Measurements from ENCODE around the gene NCR3LG1. TPM values are rescaled to one million over a fixed set of nuclear protein-coding genes. Genes with fewer than 3 reads are reported as not detected.

Gene NCR3LG1
- total and polyA plus RNA-seq, 2 of the 8 experiments (the other 6 are each of a cell fraction or from before 2014, with no cell fraction given), result 0.68 to 1.9 TPM

GRCh38 chr11:17423533-17424310 is 72.1 kb downstream of the NCR3LG1 start:
- Histone ChIP-seq H2AFZ (ENCODE audit: low read length) (no peak overlapping the region), H3K4ac (replicated peaks; ENCODE audit: insufficient read length, low read depth, low read length) (no peak overlapping the region), H2AK5ac (ENCODE audit: low read depth, low read length) (no peak overlapping the region), H3K9me3 (ENCODE audit: insufficient read depth in 2 of 2, low read depth in 1 of 2, low read length in 1 of 2) (no peaks in the 10 kb centered on the region), H2BK5ac (ENCODE audit: low read depth, low read length) (no peak overlapping the region), H3K79me1 (ENCODE audit: low read depth, low read length) (no peaks in the 10 kb centered on the region), H3K27me3 (replicated peaks in 1 of 4; ENCODE audit: control insufficient read depth in 3 of 4, extremely low read depth in 1 of 4, insufficient read depth in 3 of 4, low read length in 3 of 4) (no peaks in the 10 kb centered on the region), H2BK120ac (replicated peaks; ENCODE audit: low read depth, low read length) (no peak overlapping the region), H4K91ac (replicated peaks; ENCODE audit: insufficient read length, low read length) (no peak overlapping the region), H4K20me1 (replicated peaks in 1 of 2; ENCODE audit: control insufficient read depth in 1 of 2, insufficient read depth in 2 of 2, low read length in 2 of 2) (peaks cover 0 to 1% of the 10 kb centered on the region in 2 experiments), H3K9ac (replicated peaks in 1 of 4; ENCODE audit: extremely low read depth in 1 of 4, low read depth in 3 of 4, low read length in 3 of 4) (no peak overlapping the region), H3K36me3 (ENCODE audit: control insufficient read depth in 2 of 4, insufficient read depth in 4 of 4, low read length in 3 of 4) (no peaks in the 10 kb centered on the region), H2BK12ac (ENCODE audit: low read depth, low read length) (no peak overlapping the region), H3K27ac (ENCODE audit: low read depth, low read length) (no peak overlapping the region), H3K14ac (ENCODE audit: insufficient read length) (no peak overlapping the region), H4K8ac (ENCODE audit: extremely low read depth, insufficient read depth, low read length) (no peak overlapping the region), H2BK20ac (ENCODE audit: low read length) (no peak overlapping the region), H3K56ac (replicated peaks; ENCODE audit: insufficient read length, low read depth, low read length) (no peak overlapping the region), H3K23ac (ENCODE audit: insufficient read length) (no peak overlapping the region), H4K5ac (ENCODE audit: insufficient read length, low read depth, low read length) (no peak overlapping the region), H3K23me2 (ENCODE audit: low read depth, low read length) (no peaks in the 10 kb centered on the region), H3K18ac (ENCODE audit: extremely low read depth, low read length) (no peak overlapping the region), H3K4me1 (replicated peaks in 1 of 4; ENCODE audit: control insufficient read depth in 3 of 4, insufficient read depth in 4 of 4, low read length in 3 of 4) (peaks cover 0 to 5% (median 2%) of the 10 kb centered on the region in 4 experiments; a peak in 2 of 7 replicates), H3K4me2 (ENCODE audit: insufficient read depth in 1 of 2, low read depth in 2 of 2, low read length in 2 of 2) (no peak overlapping the region), H3K79me2 (ENCODE audit: control insufficient read depth in 1 of 2, insufficient read depth in 2 of 2, low read length in 2 of 2) (no peaks in the 10 kb centered on the region), H2BK15ac (ENCODE audit: low read length) (no peak overlapping the region), H3K4me3 (ENCODE audit: extremely low read depth in 1 of 4, insufficient read depth in 2 of 4, low read depth in 3 of 4, low read length in 4 of 4) (no peak overlapping the region)
- FAIRE-seq, result no peak
- no peak for DNase-seq (ENCODE audit: low read depth in 1 of 2, low spot score in 2 of 2)
- ChIA-PET POLR2A (ENCODE audit: partially characterized antibody) (no interaction called here), CTCF (ENCODE audit: partially characterized antibody) (interaction anchor here (1.1 to 3.4 kb wide), 5 partner anchors 9 to 124 kb away, joined by 3 to 19 read pairs (median 4); no protein-coding TSS in a partner anchor)
- WGBS, 2 experiments (ENCODE audit: extremely low coverage in 1 of 2, insufficient coverage in 1 of 2, insufficient read length in 1 of 2, insufficient replicate concordance in 2 of 2, low coverage in 1 of 2, low lambda C conversion rate in 2 of 2, missing lambda C conversion rate in 1 of 2), result 91% methylated on average over 11 of the region's 11 CpGs; no CpG with 5 or more reads in 1 of the 2 experiments
- TF ChIP-seq SIN3A (conservative IDR thresholded peaks at IDR 0.05 in 1 of 2, IDR thresholded peaks at IDR 0.05 in 1 of 2; ENCODE audit: low read depth in 1 of 2, low read length in 2 of 2), result no peak
- TF ChIP-seq SAP30 (IDR thresholded peaks at IDR 0.05; ENCODE audit: insufficient read depth, insufficient replicate concordance, low read length), result no peak
- TF ChIP-seq TBP (IDR thresholded peaks at IDR 0.05; ENCODE audit: low read depth, low read length), result no peak
- TF ChIP-seq POU5F1 (IDR thresholded peaks at IDR 0.05; ENCODE audit: low read depth, low read length), result no peak
- TF ChIP-seq ASH2L (IDR thresholded peaks at IDR 0.05; ENCODE audit: low read length), result no peak
- no peak for TF ChIP-seq SP2 (IDR thresholded peaks at IDR 0.05; ENCODE audit: low read length)
- no peak for TF ChIP-seq CTCF (IDR thresholded peaks at IDR 0.05; ENCODE audit: control extremely low read depth in 1 of 3, insufficient read depth in 1 of 3, low read depth in 1 of 3, low read length in 3 of 3)
- no peak for TF ChIP-seq USF2 (IDR thresholded peaks at IDR 0.05; ENCODE audit: low read length)

Measured in H1 (cell line).